Measurements from ENCODE around the gene P4HTM.

The P4HTM gene

DNA sequence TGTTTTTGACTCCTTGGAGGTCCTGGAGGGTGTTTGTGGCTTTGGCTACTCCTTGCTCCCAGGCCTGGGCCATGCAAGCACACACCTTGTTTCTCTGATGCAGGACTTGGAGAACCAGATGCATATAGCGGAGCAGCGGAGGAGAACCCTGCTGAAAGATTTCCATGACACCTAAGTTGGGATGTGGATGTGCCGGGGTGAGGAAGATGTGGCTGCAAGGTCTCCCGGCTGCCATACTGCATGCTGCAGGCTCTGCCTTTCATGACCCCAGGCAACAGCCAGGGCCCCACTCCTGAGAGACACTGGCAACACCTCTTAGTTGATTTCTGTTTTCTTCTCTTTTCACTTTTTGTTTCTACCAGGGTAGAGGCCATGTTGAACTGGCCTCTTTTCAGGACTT lies 6.9 kb upstream of the P4HTM start:
- H3K27ac ChIP-seq, result 0 out of 2 replicates have a peak overlapping the region, but pooled peaks have one; percentile 7

GRCh38 chr3:48984663-48985062 lies 5.4 kb upstream of the P4HTM start:
- TF ChIP-seq, protein P1, sequence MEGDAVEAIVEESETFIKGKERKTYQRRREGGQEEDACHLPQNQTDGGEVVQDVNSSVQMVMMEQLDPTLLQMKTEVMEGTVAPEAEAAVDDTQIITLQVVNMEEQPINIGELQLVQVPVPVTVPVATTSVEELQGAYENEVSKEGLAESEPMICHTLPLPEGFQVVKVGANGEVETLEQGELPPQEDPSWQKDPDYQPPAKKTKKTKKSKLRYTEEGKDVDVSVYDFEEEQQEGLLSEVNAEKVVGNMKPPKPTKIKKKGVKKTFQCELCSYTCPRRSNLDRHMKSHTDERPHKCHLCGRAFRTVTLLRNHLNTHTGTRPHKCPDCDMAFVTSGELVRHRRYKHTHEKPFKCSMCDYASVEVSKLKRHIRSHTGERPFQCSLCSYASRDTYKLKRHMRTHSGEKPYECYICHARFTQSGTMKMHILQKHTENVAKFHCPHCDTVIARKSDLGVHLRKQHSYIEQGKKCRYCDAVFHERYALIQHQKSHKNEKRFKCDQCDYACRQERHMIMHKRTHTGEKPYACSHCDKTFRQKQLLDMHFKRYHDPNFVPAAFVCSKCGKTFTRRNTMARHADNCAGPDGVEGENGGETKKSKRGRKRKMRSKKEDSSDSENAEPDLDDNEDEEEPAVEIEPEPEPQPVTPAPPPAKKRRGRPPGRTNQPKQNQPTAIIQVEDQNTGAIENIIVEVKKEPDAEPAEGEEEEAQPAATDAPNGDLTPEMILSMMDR (conservative IDR thresholded peaks at IDR 0.05), result no peak

More for the DNA sequence above, 6.9 kb upstream of the P4HTM start:
- TF ChIP-seq, protein P1 (conservative IDR thresholded peaks at IDR 0.05), result no peak

DNA sequence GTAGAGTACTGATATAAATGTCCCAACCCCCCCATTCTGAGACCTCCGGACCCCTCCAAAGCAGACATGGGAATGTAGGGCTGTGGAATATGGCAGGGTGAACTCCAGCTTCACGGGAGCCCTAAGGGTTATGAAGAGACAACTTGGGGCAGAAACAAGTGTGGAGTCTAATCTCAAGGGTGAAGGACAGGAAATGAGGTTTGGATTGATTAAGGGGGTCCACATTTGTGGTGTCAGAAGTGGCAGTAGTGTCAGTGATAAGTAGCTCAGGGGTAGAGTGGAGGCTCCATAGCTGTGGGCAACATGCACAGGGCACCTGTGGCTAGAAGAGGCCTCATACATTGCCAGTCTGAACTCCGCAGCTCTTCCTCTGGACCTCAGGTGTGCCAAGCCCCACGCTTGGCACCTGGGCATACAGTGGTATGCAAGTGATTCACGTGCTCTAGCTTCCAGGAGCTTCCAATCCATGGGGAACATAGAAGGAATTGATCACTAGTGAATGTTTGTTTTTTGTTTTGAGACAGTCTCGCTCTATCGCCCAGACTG lies 4.1 kb upstream of the P4HTM start:
- H3K27ac ChIP-seq, result 0 out of 2 replicates have a peak overlapping the region, but pooled peaks have one; percentile 99
- TF ChIP-seq, protein P1 (conservative IDR thresholded peaks at IDR 0.05), result no peak

More at GRCh38 chr3:48984663-48985062, 5.4 kb upstream of the P4HTM start:
- H3K27ac ChIP-seq, result no peak overlapping the region; the same call in 1 of the 2 replicates

- TF ChIP-seq, protein P1 (conservative IDR thresholded peaks at IDR 0.05), result no peak
Observed at GRCh38 chr3:48989126-48989795, 780 bp upstream of the P4HTM start.

GRCh38 chr3:48990636-48991469 lies 812 bp downstream of the P4HTM start:
- TF ChIP-seq, protein P1 (conservative IDR thresholded peaks at IDR 0.05), result no peak
- peak overlapping the region; percentile 99 for H3K27ac ChIP-seq

More at GRCh38 chr3:48989126-48989795, 780 bp upstream of the P4HTM start:
- H3K27ac ChIP-seq, result peak overlapping the region; percentile 99

DNA sequence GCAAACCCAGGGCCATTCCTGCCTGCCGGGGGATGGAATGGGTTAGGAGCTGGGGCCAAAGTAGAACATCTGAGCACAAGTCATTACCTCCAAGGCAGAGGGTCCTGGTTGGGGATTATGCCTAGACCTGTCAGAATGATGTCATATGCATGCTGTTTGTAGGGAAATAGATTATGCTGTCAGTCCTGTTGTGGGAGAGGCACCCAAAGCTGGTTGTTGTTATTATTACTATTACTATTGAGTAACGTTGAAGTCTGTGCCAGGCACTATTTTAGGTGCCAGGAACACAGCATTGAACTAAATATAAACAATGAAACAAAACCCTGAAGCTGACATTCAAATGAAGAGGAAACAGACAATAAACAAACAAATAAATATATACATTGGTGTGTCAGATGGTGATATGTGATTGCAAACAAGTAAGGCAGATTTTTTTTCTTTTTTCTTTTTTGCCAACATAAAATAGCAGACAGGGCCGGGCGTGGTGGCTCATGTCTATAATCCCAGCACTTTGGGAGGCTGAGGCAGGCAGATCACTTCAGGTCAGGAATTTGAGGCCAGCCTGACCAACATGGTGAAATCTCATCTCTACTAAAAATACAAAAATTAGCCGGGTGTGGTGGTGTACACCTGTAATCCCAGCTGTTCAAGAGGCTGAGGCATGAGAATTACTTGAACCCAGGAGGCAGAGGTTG lies 2.0 kb downstream of the P4HTM start:
- H3K27ac ChIP-seq, result peak overlapping the region; percentile 99; the same call in 1 of the 2 replicates
- TF ChIP-seq, protein P1 (conservative IDR thresholded peaks at IDR 0.05), result no peak
